Fibroblast of lung (primary cell): ENCODE measurements around the gene MRI1.

Experiments
- CTCF ChIP-seq, 2 donors: IDR thresholded peaks in 1 of 2; conservative IDR thresholded peaks in 1 of 2; 1 replicate in 1 of 2; 2 replicates in 1 of 2; pipeline ENCODE4 v1.5.1; 2011 to 2012; ENCODE audit warnings: low read length in 2 of 2, control low read depth in 1 of 2, inconsistent platforms in 1 of 2, low read depth in 1 of 2, mild to moderate bottlenecking in 1 of 2
- EZH2 ChIP-seq: IDR thresholded peaks from 2 replicates; pipeline ENCODE4 v1.5.1; 2012; ENCODE audit warnings: low read length, control low read depth, mild to moderate bottlenecking; ENCODE audit errors: missing control alignments

GRCh38 chr19:13726323-13726722 lies 38.0 kb upstream of the MRI1 start:
- TF ChIP-seq CTCF (conservative IDR thresholded peaks at IDR 0.05 in 1 of 2, IDR thresholded peaks at IDR 0.05 in 1 of 2; ENCODE audit: low read depth in 1 of 2, low read length in 2 of 2) (no peak), EZH2 (no peak)
